Measurements from ENCODE around the gene OSBPL1A. TPM values are rescaled to one million over a fixed set of nuclear protein-coding genes. Genes with fewer than 3 reads are reported as not detected.
A peak's percentile ranks its signal among the peaks of the same experiment; 100 is the strongest.

Gene OSBPL1A
- total RNA-seq, 1 experiment from 2014 or later: 53.1 TPM

DNA sequence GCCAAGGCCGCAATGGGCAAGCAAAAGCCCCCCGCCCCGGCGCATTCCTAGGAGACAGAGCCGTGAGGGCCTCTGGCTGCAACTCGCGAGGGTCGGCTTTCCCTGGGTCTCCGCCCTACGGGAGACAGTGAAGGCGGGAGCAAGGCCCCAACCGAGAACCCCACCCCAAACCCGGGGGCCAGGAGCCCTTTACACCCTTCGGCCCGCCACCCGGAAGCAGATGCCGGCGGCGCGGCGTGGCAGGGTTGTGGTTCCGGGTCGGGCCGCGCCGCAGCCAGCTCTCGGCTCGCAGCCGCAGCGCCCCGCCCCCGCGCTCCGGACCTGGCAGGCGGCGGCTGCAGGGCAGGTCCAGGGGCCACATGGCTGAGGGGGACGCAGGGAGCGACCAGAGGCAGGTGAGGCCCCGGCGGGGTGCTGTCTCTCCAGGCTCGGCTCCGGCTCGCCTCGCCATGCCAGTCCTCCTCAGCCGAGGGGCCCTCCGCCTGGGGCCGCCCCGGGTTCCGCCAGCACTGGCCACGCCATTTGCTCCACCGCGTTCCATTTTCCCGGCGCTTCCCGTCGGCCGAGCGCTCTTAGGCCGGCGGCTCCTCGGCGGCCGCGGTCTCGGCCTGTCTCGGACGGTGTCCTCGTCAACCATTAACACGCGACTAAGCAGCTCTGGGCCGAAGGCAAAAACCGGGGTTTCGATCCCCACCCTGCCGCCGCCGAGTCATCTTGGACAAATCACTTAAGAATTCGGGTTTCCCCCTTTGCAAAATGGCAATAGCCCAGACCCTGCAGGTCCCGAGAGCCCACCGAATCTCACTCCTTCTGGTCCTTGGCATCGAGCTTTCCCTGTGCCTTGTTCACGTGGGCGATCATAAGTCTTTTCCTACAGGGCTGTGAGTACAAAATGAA is 29.0 kb upstream of the OSBPL1A start, which contains the start of gene IMPACT (continued):
- TF ChIP-seq ATF2 (CRISPR knock-in tag; IDR thresholded peaks at IDR 0.05; ENCODE audit: borderline replicate concordance, low read depth): no peak
- TF ChIP-seq ATF1 (CRISPR knock-in tag; IDR thresholded peaks at IDR 0.05): peak; percentile 56; the same call in 1 of the 2 replicates
- TF ChIP-seq NFE2L1 (CRISPR knock-in tag; IDR thresholded peaks at IDR 0.05): no peak
- TF ChIP-seq ZBTB43 (CRISPR knock-in tag; IDR thresholded peaks at IDR 0.05): no peak
- TF ChIP-seq ZNF281 (CRISPR knock-in tag; IDR thresholded peaks at IDR 0.05): peak; percentile 50; the same call in 1 of the 2 replicates
- no peak for TF ChIP-seq SMAD3 (CRISPR knock-in tag; IDR thresholded peaks at IDR 0.05; ENCODE audit: borderline replicate concordance)
- no peak for TF ChIP-seq SOX15 (CRISPR knock-in tag; IDR thresholded peaks at IDR 0.05)
- TF ChIP-seq, protein P1, sequence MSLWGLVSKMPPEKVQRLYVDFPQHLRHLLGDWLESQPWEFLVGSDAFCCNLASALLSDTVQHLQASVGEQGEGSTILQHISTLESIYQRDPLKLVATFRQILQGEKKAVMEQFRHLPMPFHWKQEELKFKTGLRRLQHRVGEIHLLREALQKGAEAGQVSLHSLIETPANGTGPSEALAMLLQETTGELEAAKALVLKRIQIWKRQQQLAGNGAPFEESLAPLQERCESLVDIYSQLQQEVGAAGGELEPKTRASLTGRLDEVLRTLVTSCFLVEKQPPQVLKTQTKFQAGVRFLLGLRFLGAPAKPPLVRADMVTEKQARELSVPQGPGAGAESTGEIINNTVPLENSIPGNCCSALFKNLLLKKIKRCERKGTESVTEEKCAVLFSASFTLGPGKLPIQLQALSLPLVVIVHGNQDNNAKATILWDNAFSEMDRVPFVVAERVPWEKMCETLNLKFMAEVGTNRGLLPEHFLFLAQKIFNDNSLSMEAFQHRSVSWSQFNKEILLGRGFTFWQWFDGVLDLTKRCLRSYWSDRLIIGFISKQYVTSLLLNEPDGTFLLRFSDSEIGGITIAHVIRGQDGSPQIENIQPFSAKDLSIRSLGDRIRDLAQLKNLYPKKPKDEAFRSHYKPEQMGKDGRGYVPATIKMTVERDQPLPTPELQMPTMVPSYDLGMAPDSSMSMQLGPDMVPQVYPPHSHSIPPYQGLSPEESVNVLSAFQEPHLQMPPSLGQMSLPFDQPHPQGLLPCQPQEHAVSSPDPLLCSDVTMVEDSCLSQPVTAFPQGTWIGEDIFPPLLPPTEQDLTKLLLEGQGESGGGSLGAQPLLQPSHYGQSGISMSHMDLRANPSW (CRISPR knock-in tag; conservative IDR thresholded peaks at IDR 0.05; ENCODE audit: low read depth): no peak
- no peak for TF ChIP-seq JUN (CRISPR knock-in tag; IDR thresholded peaks at IDR 0.05)
- 0 out of 2 replicates have a peak, but pooled peaks have one; percentile 66 for TF ChIP-seq IRF1 (CRISPR knock-in tag; IDR thresholded peaks at IDR 0.05)
- TF ChIP-seq TEAD1 (CRISPR knock-in tag; IDR thresholded peaks at IDR 0.05): 0 out of 2 replicates have a peak, but pooled peaks have one; percentile 63
- peak; percentile 30; the same call in 1 of the 2 replicates for TF ChIP-seq ZNF423 (CRISPR knock-in tag; IDR thresholded peaks at IDR 0.05)

GRCh38 chr18:24426073-24426397 is 28.4 kb upstream of the OSBPL1A start:
- peaks cover 21% of the 10 kb centered on the region for H3K4me1 Mint-ChIP-seq
- peak overlapping the region; percentile 100 for H3K27ac Mint-ChIP-seq
- no peak for ATAC-seq
- ChIA-PET POLR2A (interaction anchor here (0.7 to 1.9 kb wide), 4 partner anchors 16 to 287 kb away, joined by 3 to 13 read pairs (median 5); partner anchors contain the start of genes CABYR and OSBPL1A), CTCF (interaction anchor here (1.0 to 1.4 kb wide), 4 partner anchors 13 to 249 kb away, joined by 4 to 8 read pairs (median 6); no protein-coding TSS in a partner anchor)
- peaks cover 5% of the 10 kb centered on the region for H3K36me3 Mint-ChIP-seq
- no peak for DNase-seq (ENCODE audit: low spot score)
- H3K4me3 Mint-ChIP-seq: peak overlapping the region; percentile 93
- H3K9me3 Mint-ChIP-seq: no peaks in the 10 kb centered on the region
- peaks cover 8% of the 10 kb centered on the region for H3K27me3 Mint-ChIP-seq (ENCODE audit: low read depth)
- TF ChIP-seq ZNF425 (CRISPR knock-in tag; conservative IDR thresholded peaks at IDR 0.05): no peak
- peak; percentile 39; the same call in 1 of the 2 replicates for TF ChIP-seq TEAD4 (CRISPR knock-in tag; IDR thresholded peaks at IDR 0.05)
- TF ChIP-seq RORB (CRISPR knock-in tag; IDR thresholded peaks at IDR 0.05): no peak
- TF ChIP-seq ZBTB43 (CRISPR knock-in tag; IDR thresholded peaks at IDR 0.05): no peak
- no peak for TF ChIP-seq CBFB (CRISPR knock-in tag; IDR thresholded peaks at IDR 0.05; ENCODE audit: low read depth)
- TF ChIP-seq MYBL2 (CRISPR knock-in tag; IDR thresholded peaks at IDR 0.05): no peak
- TF ChIP-seq, protein P2, sequence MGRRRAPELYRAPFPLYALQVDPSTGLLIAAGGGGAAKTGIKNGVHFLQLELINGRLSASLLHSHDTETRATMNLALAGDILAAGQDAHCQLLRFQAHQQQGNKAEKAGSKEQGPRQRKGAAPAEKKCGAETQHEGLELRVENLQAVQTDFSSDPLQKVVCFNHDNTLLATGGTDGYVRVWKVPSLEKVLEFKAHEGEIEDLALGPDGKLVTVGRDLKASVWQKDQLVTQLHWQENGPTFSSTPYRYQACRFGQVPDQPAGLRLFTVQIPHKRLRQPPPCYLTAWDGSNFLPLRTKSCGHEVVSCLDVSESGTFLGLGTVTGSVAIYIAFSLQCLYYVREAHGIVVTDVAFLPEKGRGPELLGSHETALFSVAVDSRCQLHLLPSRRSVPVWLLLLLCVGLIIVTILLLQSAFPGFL (CRISPR knock-in tag; IDR thresholded peaks at IDR 0.05; ENCODE audit: borderline replicate concordance): 0 out of 2 replicates have a peak, but pooled peaks have one; percentile 13
- TF ChIP-seq FOXK1 (CRISPR knock-in tag; IDR thresholded peaks at IDR 0.05): no peak

All from WTC11 (cell line).